ENCODE data around the gene HIPK4.
"Not testable (repeated sequence)": the region's sequence is repeated elsewhere in the genome, so short reads cannot be mapped to it uniquely, and the experiment has no call there.

HIPK4 gene

DNA sequence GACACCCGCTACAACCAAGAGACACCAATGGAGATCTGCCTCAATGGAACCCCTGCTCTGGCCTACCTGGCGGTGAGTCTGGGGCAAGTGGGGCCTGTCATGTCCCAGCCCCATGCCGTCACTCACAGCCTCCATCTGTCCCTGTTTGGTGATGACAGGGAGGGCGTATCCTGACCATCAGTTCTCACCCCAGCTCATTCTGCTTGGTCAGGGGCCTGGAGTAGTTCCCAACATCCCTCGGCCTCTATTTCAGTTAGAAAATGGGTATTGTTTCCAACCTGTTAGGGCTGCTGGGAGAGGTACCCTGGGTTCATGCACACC lies 18.2 kb downstream of the HIPK4 start:
- no peak overlapping the region for H3K27ac ChIP-seq
- TF ChIP-seq, protein P1, sequence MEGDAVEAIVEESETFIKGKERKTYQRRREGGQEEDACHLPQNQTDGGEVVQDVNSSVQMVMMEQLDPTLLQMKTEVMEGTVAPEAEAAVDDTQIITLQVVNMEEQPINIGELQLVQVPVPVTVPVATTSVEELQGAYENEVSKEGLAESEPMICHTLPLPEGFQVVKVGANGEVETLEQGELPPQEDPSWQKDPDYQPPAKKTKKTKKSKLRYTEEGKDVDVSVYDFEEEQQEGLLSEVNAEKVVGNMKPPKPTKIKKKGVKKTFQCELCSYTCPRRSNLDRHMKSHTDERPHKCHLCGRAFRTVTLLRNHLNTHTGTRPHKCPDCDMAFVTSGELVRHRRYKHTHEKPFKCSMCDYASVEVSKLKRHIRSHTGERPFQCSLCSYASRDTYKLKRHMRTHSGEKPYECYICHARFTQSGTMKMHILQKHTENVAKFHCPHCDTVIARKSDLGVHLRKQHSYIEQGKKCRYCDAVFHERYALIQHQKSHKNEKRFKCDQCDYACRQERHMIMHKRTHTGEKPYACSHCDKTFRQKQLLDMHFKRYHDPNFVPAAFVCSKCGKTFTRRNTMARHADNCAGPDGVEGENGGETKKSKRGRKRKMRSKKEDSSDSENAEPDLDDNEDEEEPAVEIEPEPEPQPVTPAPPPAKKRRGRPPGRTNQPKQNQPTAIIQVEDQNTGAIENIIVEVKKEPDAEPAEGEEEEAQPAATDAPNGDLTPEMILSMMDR (conservative IDR thresholded peaks at IDR 0.05): no peak

DNA sequence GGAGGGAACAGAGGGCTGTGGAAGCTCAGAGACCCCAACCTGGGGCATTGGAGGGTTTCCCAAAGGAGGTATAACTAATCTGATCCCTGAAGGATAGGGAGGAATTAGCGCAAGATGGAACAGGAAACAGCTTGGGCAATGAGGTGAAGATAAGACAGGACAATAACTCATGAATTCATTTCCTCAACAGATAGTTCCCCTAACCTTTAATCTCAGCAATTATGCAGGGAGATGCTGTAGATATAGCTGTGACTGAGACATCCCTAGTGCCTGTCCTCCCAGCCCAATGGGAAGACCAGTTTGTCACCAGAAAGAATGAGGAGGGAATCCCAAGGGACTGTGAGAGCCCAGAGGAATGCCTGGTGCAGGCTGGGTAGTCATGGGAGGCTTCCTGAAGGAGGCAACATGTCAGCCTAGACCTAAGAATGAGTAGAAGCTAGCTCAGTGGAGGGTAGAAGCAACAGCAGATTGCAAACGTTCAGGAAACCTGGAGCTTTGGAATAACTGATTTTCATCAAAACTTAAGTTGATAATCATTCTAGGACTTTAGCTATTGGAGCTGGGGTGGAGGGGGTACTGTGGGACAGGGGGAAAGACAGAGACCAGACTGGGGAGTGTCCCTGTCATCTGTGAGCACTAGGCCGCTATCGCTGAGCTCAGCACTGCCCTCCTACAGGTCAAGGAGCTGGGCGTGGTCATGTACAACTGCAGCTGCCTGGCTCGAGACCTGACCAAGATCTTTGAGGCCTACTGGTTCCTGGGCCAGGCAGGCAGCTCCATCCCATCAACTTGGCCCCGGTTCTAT lies 18.8 kb downstream of the HIPK4 start:
- TF ChIP-seq, protein P1 (conservative IDR thresholded peaks at IDR 0.05): no peak
- H3K27ac ChIP-seq: no peak overlapping the region

DNA sequence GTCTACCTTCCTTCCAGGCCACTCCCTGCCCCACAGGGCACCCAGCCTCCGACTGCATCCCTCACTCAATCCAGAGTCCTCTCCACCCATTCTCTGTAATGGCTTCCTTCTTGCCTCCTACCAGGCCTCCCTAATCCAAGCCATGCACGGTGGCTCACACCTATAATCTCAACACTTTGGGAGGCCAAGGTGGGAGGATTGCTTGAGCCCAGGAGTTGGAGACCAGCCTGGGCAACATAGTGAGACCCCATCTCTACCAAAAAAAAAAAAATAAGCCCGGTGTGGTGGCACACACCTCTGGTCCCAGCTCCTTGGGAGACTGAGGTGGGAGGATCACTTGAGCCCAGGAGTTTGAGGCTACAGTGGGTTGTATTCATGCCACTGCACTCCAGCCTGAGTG lies 19.7 kb downstream of the HIPK4 start:
- H3K27ac ChIP-seq: not testable (repeated sequence)

DNA sequence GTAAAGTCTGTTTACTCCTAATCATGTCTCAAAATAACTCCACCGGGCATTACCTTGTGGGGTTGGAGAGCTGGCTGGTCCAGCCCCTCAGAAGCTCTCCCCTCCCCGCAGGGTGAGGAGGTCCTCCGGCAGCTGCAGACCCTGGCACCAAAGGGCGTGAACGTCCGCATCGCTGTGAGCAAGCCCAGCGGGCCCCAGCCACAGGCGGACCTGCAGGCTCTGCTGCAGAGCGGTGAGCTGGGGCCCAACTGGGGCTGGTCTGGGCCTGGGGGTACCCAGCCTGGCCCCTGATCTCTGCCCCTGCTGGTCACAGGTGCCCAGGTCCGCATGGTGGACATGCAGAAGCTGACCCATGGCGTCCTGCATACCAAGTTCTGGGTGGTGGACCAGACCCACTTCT lies 20.2 kb downstream of the HIPK4 start:
- no peak overlapping the region for H3K27ac ChIP-seq
- TF ChIP-seq, protein P1 (conservative IDR thresholded peaks at IDR 0.05): no peak

DNA sequence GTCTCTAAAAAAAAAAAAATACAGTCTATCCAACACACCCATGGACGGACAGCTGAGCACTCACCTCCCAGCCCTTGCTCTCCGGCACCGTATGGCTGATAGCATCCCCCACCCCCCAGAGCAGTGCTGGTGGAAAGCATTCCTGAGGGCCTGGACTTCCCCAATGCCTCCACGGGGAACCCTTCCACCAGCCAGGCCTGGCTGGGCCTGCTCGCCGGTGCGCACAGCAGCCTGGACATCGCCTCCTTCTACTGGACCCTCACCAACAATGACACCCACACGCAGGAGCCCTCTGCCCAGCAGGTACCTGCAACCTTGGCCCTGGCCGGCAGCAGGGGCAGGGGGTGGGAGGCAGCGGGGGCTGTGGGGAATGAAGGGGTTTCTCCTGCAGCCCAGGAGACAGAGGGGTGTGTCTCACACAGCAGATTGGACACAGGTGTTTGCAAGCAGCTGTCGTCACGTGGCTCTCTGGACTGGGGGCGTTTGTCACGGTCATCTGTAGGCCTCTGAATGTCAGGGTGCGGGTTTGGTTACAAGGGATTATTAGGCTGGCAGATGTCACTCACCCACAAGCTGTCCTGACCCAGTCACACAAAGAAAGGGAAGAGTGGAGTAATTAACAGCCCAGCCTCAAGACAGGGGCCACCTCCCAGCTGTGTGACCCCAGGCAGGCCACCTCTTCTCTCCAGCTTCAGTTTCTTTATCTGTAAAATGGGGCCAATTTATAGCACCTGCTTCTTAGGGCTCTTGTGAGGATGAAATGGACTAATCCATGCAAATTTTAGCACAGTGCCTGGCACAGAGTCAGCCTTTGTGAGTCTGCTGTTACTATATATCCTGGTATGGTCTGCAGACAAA lies 22.2 kb downstream of the HIPK4 start:
- H3K27ac ChIP-seq: no peak overlapping the region
- TF ChIP-seq, protein P1 (conservative IDR thresholded peaks at IDR 0.05): no peak

DNA sequence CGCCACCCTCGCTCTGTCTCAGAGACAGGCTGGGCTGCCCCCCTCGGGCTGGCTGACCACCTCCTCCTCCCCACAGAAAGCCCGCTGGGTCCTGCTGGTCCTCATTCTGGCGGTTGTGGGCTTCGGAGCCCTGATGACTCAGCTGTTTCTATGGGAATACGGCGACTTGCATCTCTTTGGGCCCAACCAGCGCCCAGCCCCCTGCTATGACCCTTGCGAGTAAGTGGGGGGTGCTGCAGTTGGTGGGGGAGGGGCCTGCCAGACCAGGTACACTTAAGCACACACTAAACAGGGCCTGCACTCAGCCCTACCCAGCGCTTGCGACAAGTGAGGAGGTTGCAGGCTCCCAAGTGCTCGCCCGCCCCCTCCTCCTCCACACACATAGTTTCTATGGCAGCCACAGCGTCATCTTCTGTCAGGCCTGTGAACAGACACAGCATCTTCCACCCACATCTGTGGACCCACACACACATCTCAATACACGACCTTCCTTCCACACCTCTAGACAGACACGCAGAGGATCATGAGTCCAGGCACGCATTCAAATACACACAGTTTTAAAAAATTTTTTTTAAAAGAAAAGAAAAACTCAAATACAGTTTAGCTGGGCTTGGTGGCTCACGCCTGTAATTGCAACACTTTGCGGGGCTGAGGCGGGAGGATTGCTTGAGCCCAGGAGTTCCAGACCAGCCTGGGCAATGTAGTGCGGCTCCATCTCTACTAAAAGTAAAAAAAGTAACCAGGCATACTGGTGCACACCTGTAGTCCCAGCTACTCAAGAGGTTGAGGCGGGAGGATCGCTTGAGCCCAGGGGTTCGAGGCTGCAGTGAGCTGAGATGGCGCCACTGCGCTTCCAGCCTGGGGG lies 23.1 kb downstream of the HIPK4 start:
- TF ChIP-seq, protein P1 (conservative IDR thresholded peaks at IDR 0.05): no peak

DNA sequence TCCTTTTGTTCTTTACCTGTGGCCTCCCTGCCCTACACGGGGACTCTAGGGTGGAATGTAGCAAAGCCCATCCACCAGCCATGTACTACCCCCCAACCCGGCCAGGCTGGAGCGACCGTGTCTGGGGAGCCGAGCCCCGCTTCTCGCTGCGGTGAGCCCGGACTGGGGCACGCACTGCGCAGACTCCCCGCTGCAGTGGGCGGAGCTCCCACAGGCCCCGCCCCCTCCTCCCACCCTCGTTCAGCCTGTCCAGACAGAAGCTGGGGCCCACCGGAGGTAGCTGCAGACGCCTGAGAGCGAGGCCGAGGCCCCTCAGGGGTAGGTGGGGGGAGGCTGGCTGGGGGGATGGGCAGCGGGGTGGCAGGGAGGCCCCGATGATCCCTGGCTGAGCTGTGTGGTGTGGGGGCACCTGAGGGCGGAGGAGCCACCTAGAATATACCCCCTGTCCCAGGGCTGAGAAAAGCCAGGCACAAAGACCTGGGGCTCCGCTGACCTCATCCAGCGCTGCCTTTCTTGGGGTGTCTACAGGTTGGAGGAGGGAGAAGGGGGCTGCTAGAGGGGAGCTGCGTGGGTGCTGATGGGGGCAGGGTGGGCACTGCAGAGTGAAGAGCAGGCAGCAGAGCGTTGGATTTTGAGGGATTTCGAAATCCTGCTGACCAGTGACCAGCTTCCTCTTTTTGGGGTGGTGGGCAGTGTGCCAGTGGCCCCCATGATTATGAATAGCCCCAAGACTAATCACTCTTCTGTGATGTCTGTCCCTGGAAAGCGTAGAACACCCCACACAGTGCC lies 24.2 kb downstream of the HIPK4 start:
- H3K27ac ChIP-seq: no peak overlapping the region
- TF ChIP-seq, protein P1 (conservative IDR thresholded peaks at IDR 0.05): no peak

More for the DNA sequence above, 23.1 kb downstream of the HIPK4 start:
- no peak overlapping the region for H3K27ac ChIP-seq
